A549 (cell line): ENCODE data around the gene SF3A2. TPM values are rescaled to one million over a fixed set of nuclear protein-coding genes. Genes with fewer than 3 reads are reported as not detected.

Experiments used
- ATAC-seq, 2 experiments: fragments of 200-7000 bp in 1 of 2; fragments of >200 bp in 1 of 2; cut with Nextera tagmentation in 1 of 2; cut with Tn5 transposase in 1 of 2; 3 replicates each; pipeline versions ENCODE4 v1.8.0 to v1.9.1; 2018 to 2020; ENCODE audit warnings: mild to moderate bottlenecking in 1 of 2, moderate library complexity in 1 of 2
- CTCF ChIA-PET: fragments of 300-600 bp; sonication (Branson Sonifier 250); formaldehyde crosslinking; extraction: SDS; loops from one replicate; lab custom pipeline; 2021; ENCODE audit warnings: antibody characterized with exemption, inconsistent platforms; lab: Yijun Ruan, JAX
- POLR2A ChIA-PET: fragments of 350-600 bp; formaldehyde crosslinking; extraction: SDS; loops from one replicate; lab custom pipeline; 2021; ENCODE audit warnings: antibody characterized with exemption, inconsistent platforms; lab: Yijun Ruan, JAX
- DNase-seq, 2 experiments: peaks; one replicate each; pipeline versions ENCODE4 v3.0.0 to v3.0.0-alpha.2; 2011 to 2016; ENCODE audit warnings: low read depth in 1 of 2, low spot score in 1 of 2
- FAIRE-seq: peaks from 2 replicates; lab custom pipeline; 2011; peaks lifted over from hg19 to GRCh38; lab: Jason Lieb, UNC
- H3K27ac ChIP-seq, 2 experiments: fragments of >200 bp; sonication (Bioruptor Twin); formaldehyde crosslinking; 3 replicates each; pipeline ENCODE4 v1.5.1; 2016 to 2017
- H3K4me1 ChIP-seq: fragments of >200 bp; sonication (Bioruptor Twin); formaldehyde crosslinking; 3 replicates; pipeline ENCODE4 v1.6.1; 2016
- H3K4me2 ChIP-seq: fragments of >200 bp; sonication (Bioruptor Twin); formaldehyde crosslinking; 3 replicates; pipeline ENCODE4 v1.6.1; 2016
- H3K4me3 ChIP-seq: fragments of >200 bp; sonication (Bioruptor Twin); formaldehyde crosslinking; 3 replicates; pipeline ENCODE4 v1.5.1; 2016
- H3K9me3 ChIP-seq: fragments of >200 bp; sonication (Bioruptor Twin); formaldehyde crosslinking; 3 replicates; pipeline ENCODE4 v1.6.1; 2016
- ATOH8 ChIP-seq: fragments of 250-450 bp; sonication (Bioruptor Pico); IDR thresholded peaks from 2 replicates; pipeline ENCODE4 v1.5.0; 2020; ENCODE audit warnings: low read depth, mild to moderate bottlenecking, moderate library complexity
- BCL3 ChIP-seq: fragments of >200 bp; sonication (Bioruptor Twin); formaldehyde crosslinking; IDR thresholded peaks from 3 replicates; pipeline ENCODE4 v1.6.1; 2016
- BHLHE40 ChIP-seq: IDR thresholded peaks from 2 replicates; pipeline ENCODE4 v1.6.1; 2012; ENCODE audit warnings: low read depth, low read length, inconsistent platforms
- CBX2 ChIP-seq: fragments of 200-600 bp; sonication (generic); IDR thresholded peaks from 2 replicates; pipeline ENCODE4 v1.6.1; 2016; ENCODE audit warnings: low read depth, mild to moderate bottlenecking, borderline replicate concordance
- CBX8 ChIP-seq: fragments of 200-600 bp; sonication (generic); IDR thresholded peaks from 2 replicates; pipeline ENCODE4 v1.6.1; 2016
- CHD2 ChIP-seq: fragments of 150-350 bp; IDR thresholded peaks from 2 replicates; pipeline ENCODE4 v1.6.1; 2014; ENCODE audit warnings: low read length; ENCODE audit not compliant: partially characterized antibody
- EHMT2 ChIP-seq: fragments of 200-600 bp; sonication (generic); IDR thresholded peaks from 2 replicates; pipeline ENCODE4 v1.6.1; 2016; ENCODE audit warnings: antibody characterized with exemption, low read depth, mild to moderate bottlenecking, moderate library complexity
- FOSL2 ChIP-seq, 2 experiments: fragments of 450-650 bp in 1 of 2; fragments of >200 bp in 1 of 2; sonication (Bioruptor Twin) in 1 of 2; formaldehyde crosslinking; IDR thresholded peaks; 2 replicates each; pipeline versions ENCODE4 v1.5.0 to v1.6.1; 2016 to 2020; ENCODE audit warnings: mild to moderate bottlenecking in 1 of 2, moderate library complexity in 1 of 2
- FOXS1 ChIP-seq: fragments of 250-450 bp; sonication (Bioruptor Pico); IDR thresholded peaks from 2 replicates; pipeline ENCODE4 v1.5.0; 2020; ENCODE audit warnings: mild to moderate bottlenecking, moderate library complexity
- GATA3 ChIP-seq: IDR thresholded peaks from 2 replicates; pipeline ENCODE4 v1.6.1; 2012; ENCODE audit warnings: borderline replicate concordance
- HDAC2 ChIP-seq: fragments of 200-600 bp; sonication (generic); IDR thresholded peaks from 2 replicates; pipeline ENCODE4 v1.6.1; 2016
- HEYL ChIP-seq: fragments of 250-450 bp; sonication (Bioruptor Pico); IDR thresholded peaks from 2 replicates; pipeline ENCODE4 v1.8.0; 2021; ENCODE audit warnings: mild to moderate bottlenecking, moderate library complexity
- JUN ChIP-seq, 2 experiments: fragments of >200 bp; sonication (Bioruptor Twin); formaldehyde crosslinking; IDR thresholded peaks; 2 replicates in 1 of 2; 3 replicates in 1 of 2; pipeline ENCODE4 v1.6.1; 2016 to 2017
- KDM1A ChIP-seq: fragments of 200-600 bp; sonication (generic); IDR thresholded peaks from 2 replicates; pipeline ENCODE4 v1.6.1; 2016; ENCODE audit warnings: low read depth, mild to moderate bottlenecking
- MAZ ChIP-seq: fragments of 150-350 bp; IDR thresholded peaks from 2 replicates; pipeline ENCODE4 v1.6.1; 2014; ENCODE audit warnings: antibody characterized with exemption, low read depth, low read length, borderline replicate concordance
- NPAS2 ChIP-seq: fragments of 250-450 bp; sonication (Bioruptor Pico); IDR thresholded peaks from 2 replicates; pipeline ENCODE4 v1.8.0; 2022; ENCODE audit warnings: mild to moderate bottlenecking, moderate library complexity, borderline replicate concordance
- NR3C1 ChIP-seq: fragments of >200 bp; sonication (Bioruptor Twin); formaldehyde crosslinking; IDR thresholded peaks from 3 replicates; pipeline ENCODE4 v1.6.1; 2017
- POLR2AphosphoS2 ChIP-seq: conservative IDR thresholded peaks from 2 replicates; pipeline ENCODE4 v1.6.1; 2012; ENCODE audit warnings: low read length, improper control_type of control experiment, inconsistent platforms
- RAD21 ChIP-seq, 2 experiments: fragments of >200 bp in 1 of 2; sonication (Bioruptor Twin) in 1 of 2; formaldehyde crosslinking in 1 of 2; IDR thresholded peaks in 1 of 2; conservative IDR thresholded peaks in 1 of 2; 2 replicates in 1 of 2; 3 replicates in 1 of 2; pipeline ENCODE4 v1.6.1; 2012 to 2018; ENCODE audit warnings: inconsistent platforms in 1 of 2
- RFX5 ChIP-seq: fragments of 450-650 bp; IDR thresholded peaks from 2 replicates; pipeline ENCODE4 v1.7.1; 2014; ENCODE audit warnings: antibody characterized with exemption, mild to moderate bottlenecking, moderate library complexity
- TP53 ChIP-seq: fragments of 250-450 bp; sonication (Bioruptor Pico); IDR thresholded peaks from 2 replicates; pipeline ENCODE4 v1.5.0; 2021; ENCODE audit warnings: mild to moderate bottlenecking, moderate library complexity
- WGBS: methylation state at CpG from one replicate; pipeline ENCODE4 v1.1.6; 2017; ENCODE audit errors: missing lambda C conversion rate; 5-methylcytosine and 5-hydroxymethylcytosine counted together
- polyA plus RNA-seq, 4 experiments: library from polyadenylated mRNA; depleted of rRNA in 3 of 4; stranded (reverse); fragments of >200 nt; fragmentation: RNase III in 1 of 4; extraction: RNeasy Plus Mini Kit Qiagen cat#74134 plus additional on column Dnase treatment in 1 of 4; gene quantifications; 2 replicates in 3 of 4; 3 replicates in 1 of 4; pipeline ENCODE4 v1.2.3, GENCODE V29; 2011 to 2017
- TF ChIP-seq, protein P1 (sequence below): IDR thresholded peaks from 2 replicates; pipeline ENCODE4 v1.6.1; 2012

SF3A2 gene
- polyA plus RNA-seq, 2 of the 4 experiments (the other 2 are of a cell fraction) = 11.9 to 68.2 TPM

DNA sequence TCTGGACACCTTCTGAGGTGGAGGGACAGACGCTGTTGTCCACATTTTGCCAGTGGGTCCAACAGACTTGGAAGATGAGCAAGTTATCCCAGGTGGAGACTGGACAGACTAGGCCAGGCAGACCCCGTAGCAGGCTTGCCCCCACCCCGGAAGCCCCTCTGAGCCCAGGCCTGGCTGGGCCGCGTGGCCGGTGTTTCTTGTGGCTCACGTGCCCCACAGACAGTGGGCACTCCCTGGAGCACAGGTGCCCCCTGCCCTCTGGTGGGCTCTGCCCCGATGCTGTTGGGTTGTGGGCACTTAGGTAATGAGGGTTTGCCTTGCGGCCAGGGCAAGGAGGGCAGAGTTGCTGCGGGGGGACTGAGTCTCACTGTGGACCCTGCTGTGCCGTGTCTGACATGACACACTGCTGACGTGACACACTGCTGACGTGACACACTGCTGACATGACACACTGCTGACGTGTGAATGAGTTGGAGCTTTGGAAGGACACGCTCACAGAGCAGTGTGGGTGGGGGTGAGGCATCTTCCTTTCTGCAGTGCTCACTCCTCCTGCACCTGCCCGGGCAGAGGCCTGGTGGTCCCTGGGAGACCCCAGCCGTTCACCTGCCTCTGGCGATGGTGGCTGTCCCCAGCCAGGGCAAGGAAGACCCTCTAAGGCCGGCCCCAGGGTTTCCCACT lies 47.8 kb upstream of the SF3A2 start:
- no peak for FAIRE-seq
- no peak overlapping the region for H3K27ac ChIP-seq
- TF ChIP-seq CBX2 (no peak), ATOH8 (CRISPR knock-in tag) (no peak), RAD21 (conservative IDR thresholded peaks at IDR 0.05 in 1 of 2, IDR thresholded peaks at IDR 0.05 in 1 of 2) (no peak), MAZ (no peak), HDAC2 (no peak), JUN (IDR thresholded peaks at IDR 0.05) (no peak), RFX5 (no peak), POLR2AphosphoS2 (no peak), HEYL (CRISPR knock-in tag) (no peak), KDM1A (no peak), BCL3 (no peak), BHLHE40 (no peak)
- TF ChIP-seq, protein P1, sequence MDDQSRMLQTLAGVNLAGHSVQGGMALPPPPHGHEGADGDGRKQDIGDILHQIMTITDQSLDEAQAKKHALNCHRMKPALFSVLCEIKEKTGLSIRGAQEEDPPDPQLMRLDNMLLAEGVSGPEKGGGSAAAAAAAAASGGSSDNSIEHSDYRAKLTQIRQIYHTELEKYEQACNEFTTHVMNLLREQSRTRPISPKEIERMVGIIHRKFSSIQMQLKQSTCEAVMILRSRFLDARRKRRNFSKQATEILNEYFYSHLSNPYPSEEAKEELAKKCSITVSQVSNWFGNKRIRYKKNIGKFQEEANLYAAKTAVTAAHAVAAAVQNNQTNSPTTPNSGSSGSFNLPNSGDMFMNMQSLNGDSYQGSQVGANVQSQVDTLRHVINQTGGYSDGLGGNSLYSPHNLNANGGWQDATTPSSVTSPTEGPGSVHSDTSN = no peak
- TF ChIP-seq, all 56 proteins: peak for 0
- POLR2A ChIA-PET = no interaction called here
- no peak for DNase-seq
- no peak overlapping the region for H3K4me2 ChIP-seq
- ATAC-seq = no peak
- H3K4me1 ChIP-seq = no peaks in the 10 kb centered on the region
- no peak overlapping the region for H3K4me3 ChIP-seq
- CTCF ChIA-PET = interaction anchor here (1.8 kb wide), 1 partner anchor 34 kb away, joined by 5 read pairs; no protein-coding TSS in a partner anchor
- WGBS = 89% methylated on average over 10 of the region's 19 CpGs
- no peaks in the 10 kb centered on the region for H3K9me3 ChIP-seq

GRCh38 chr19:2189880-2190279 lies 46.7 kb upstream of the SF3A2 start:
- no peak overlapping the region for H3K27ac ChIP-seq
- TF ChIP-seq CBX8 (no peak), CBX2 (no peak), EHMT2 (no peak), POLR2AphosphoS2 (no peak), HEYL (CRISPR knock-in tag) (no peak), KDM1A (no peak), NPAS2 (no peak), NR3C1 (no peak), CHD2 (no peak), FOXS1 (CRISPR knock-in tag) (no peak), GATA3 (no peak), JUN (IDR thresholded peaks at IDR 0.05) (no peak), FOSL2 (IDR thresholded peaks at IDR 0.05) (no peak), FOSL2 (CRISPR knock-in tag; IDR thresholded peaks at IDR 0.05) (no peak), TP53 (CRISPR knock-in tag) (no peak)
- ChIA-PET CTCF (interaction anchor here (1.8 kb wide), 1 partner anchor 35 kb away, joined by 5 read pairs; no protein-coding TSS in a partner anchor), POLR2A (no interaction called here)
- no peak overlapping the region for H3K4me3 ChIP-seq
- H3K4me1 ChIP-seq = no peaks in the 10 kb centered on the region
- H3K9me3 ChIP-seq = no peaks in the 10 kb centered on the region
- H3K4me2 ChIP-seq = no peak overlapping the region
- ATAC-seq (no peak), DNase-seq (no peak), FAIRE-seq (no peak)
- 87% methylated on average over 6 of the region's 16 CpGs for WGBS
